Thoracic aorta endothelial cell (primary cell): ENCODE measurements around the gene LPCAT3. TPM values are rescaled to one million over a fixed set of nuclear protein-coding genes. Genes with fewer than 3 reads are reported as not detected.

Experiments used
- small RNA-seq: library from RNA; depleted of rRNA; stranded (forward); fragments of <200 nt; gene quantifications from one replicate; pipeline ENCODE3, GENCODE V24; 2012
- total RNA-seq: library from RNA; depleted of rRNA; stranded (reverse); fragments of >200 nt; gene quantifications from 2 replicates; pipeline ENCODE4 v1.2.3, GENCODE V29; 2012

The LPCAT3 gene, protein sequence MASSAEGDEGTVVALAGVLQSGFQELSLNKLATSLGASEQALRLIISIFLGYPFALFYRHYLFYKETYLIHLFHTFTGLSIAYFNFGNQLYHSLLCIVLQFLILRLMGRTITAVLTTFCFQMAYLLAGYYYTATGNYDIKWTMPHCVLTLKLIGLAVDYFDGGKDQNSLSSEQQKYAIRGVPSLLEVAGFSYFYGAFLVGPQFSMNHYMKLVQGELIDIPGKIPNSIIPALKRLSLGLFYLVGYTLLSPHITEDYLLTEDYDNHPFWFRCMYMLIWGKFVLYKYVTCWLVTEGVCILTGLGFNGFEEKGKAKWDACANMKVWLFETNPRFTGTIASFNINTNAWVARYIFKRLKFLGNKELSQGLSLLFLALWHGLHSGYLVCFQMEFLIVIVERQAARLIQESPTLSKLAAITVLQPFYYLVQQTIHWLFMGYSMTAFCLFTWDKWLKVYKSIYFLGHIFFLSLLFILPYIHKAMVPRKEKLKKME
- 9.4 and 14.7 TPM in 2 replicates for total RNA-seq

GRCh38 chr12:7018350-7019042 is at the start of gene LPCAT3:
TSS of gene LPCAT3 (minus strand) at chr12:7018476. CDS start at chr12:7018424, 52 bp downstream.

DNA sequence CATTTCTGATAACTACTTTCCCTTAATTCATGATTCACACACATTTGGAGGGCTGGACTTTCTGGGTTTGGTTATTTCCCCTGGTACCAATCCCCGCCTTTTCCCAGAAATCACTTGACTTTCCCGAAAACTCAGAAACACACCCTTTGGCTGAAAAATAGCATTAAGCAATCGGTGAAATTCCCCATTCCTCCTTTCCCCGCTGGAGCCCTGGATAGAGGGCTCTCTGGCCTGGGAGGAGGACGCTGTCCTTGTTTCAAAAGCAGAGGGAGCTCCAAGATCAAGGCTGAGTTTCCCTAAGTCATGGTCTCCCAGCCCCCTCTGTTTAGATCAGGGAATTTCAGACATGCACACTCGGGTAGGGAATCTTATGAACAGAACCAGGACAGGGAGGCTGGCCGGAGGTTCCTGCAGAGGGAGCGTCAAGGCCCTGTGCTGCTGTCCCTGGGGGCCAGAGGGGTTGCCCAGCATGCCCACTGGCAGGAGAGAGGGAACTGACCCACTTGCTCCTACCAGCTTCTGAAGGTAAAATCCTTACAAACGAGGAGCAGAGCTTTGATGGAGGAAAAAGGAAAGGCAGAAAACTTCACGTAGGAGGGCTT is 42.2 kb upstream of the LPCAT3 start, which contains the start of gene C1S:
Gene C1S, plus strand, starts transcription at position 366 of the 602 bp plus-strand sequence. CDS start 1,195 bp downstream, outside the sequence.

DNA sequence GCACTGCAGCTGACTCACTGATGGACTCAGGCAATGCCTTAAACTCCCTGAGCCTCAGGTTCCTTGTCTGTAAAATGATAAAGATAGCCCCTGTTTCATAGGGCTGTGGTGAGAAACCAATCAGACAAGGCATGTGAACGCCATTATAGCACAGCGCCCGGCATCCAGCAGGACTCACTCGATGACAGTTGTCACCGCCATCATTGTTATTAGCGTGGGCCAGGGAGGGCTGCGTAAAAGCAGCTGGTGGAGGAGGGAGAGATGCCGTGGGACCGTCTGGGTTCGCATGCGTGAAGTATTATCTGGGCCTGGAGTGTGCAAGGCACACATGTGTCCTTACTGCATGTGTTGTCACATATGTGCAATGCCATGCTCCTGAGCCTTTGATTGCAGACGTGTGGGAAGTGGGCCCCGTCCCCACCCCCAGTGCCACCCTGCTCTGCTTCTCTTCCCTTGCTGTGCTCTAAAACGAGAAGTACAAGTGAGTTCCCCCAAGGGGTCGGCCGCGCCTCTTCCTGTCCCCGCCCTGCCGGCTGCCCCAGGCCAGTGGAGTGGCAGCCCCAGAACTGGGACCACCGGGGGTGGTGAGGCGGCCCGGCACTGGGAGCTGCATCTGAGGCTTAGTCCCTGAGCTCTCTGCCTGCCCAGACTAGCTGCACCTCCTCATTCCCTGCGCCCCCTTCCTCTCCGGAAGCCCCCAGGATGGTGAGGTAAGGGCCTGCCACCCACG is 67.3 kb downstream of the LPCAT3 start, which contains the start of gene PTPN6:
Gene PTPN6, plus strand, starts transcription at position 546 of the 730 bp plus-strand sequence. Its CDS starts 157 bp downstream, at position 703.

DNA sequence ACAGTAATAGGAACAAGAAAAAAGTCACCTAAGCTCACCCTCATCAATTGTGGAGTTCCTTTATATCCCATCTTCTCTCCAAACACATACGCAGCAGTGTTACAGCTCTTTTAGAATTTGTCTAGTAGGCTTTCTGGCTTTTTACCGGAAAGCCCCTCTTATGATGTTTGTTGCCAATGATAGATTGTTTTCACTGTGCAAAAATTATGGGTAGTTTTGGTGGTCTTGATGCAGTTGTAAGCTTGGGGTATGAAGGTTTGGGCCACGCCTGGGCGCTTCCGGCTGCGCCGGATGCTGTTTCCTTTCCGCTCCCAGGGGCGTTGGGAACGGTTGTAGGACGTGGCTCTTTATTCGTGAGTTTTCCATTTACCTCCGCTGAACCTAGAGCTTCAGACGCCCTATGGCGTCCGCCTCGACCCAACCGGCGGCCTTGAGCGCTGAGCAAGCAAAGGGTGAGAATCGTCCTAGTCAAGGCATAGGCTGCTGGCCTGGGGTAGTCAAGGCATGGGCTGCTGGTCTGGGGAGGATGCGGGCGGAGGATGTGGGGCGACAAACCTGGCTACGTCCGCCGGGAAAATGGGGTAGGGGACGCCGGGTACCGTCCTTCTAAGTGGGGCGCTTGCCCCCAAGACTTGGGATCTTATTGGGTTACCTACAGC is 74.4 kb downstream of the LPCAT3 start, which contains the start of the genes C12orf57 and RNU7-1:
Gene C12orf57, plus strand, starts transcription at position 301 of the 659 bp plus-strand sequence. Its CDS starts 100 bp downstream, at position 401.
Gene RNU7-1, plus strand, starts transcription at position 95 of the 659 bp plus-strand sequence.

GRCh38 chr12:6927379-6928021 is 90.8 kb downstream of the LPCAT3 start, which contains the start of gene ATN1:
TSS of gene ATN1 (plus strand) at chr12:6927959. CDS start at chr12:6934002, 6,043 bp downstream.

Small RNAs within 50 kb of the gene (small RNA-seq; reads per million reads assigned to genes)
- gene AC006512.1 (not detected), gene MIR141 (3.5 reads per million, percentile 70 among the genes with 10 or more reads in this experiment), gene MIR200C (5.1 reads per million, percentile 81 among the genes with 10 or more reads in this experiment), gene RNU7-1 (not detected), gene SCARNA12 (9.9 reads per million, percentile 92 among the genes with 10 or more reads in this experiment)

Other genes with a start within 250 kb of the LPCAT3 start
- 0.13 and 0.14 TPM in 2 replicates for gene LAG3, start 246.0 kb downstream of the LPCAT3 start, total RNA-seq
- gene CD4, start 228.9 kb downstream of the LPCAT3 start, total RNA-seq = not detected in 2 replicates
- gene GPR162, start 196.7 kb downstream of the LPCAT3 start, total RNA-seq = 5.7 and 9.4 TPM in 2 replicates
- gene P3H3, start 190.1 kb downstream of the LPCAT3 start, total RNA-seq = 56.1 and 68.3 TPM in 2 replicates
- gene GNB3, start 177.6 kb downstream of the LPCAT3 start, total RNA-seq = 3.1 and 3.8 TPM in 2 replicates
- gene CDCA3, start 167.2 kb downstream of the LPCAT3 start, total RNA-seq = 25.7 and 39.8 TPM in 2 replicates
- gene USP5, start 166.3 kb downstream of the LPCAT3 start, total RNA-seq = 83.1 and 87.7 TPM in 2 replicates
- gene TPI1, start 150.9 kb downstream of the LPCAT3 start, total RNA-seq = 806 and 826 TPM in 2 replicates
- gene SPSB2, start 145.2 kb downstream of the LPCAT3 start, total RNA-seq = 1.2 and 3.3 TPM in 2 replicates
- 2.1 and 5.3 TPM in 2 replicates for gene LRRC23, start 113.7 kb downstream of the LPCAT3 start, total RNA-seq
- 12.2 TPM in 2 replicates for gene ENO2, start 103.9 kb downstream of the LPCAT3 start, total RNA-seq
- gene ATN1, start 90.5 kb downstream of the LPCAT3 start, total RNA-seq = 17.6 and 23.0 TPM in 2 replicates
- not detected in 2 replicates for gene RNU7-1, start 74.7 kb downstream of the LPCAT3 start, total RNA-seq
- gene C12orf57, start 74.5 kb downstream of the LPCAT3 start, total RNA-seq = 64.9 and 76.2 TPM in 2 replicates
- 0.36 TPM in 1 of 2 replicates, not detected in the other for gene PTPN6, start 67.1 kb downstream of the LPCAT3 start, total RNA-seq
- gene PHB2, start 47.8 kb downstream of the LPCAT3 start, total RNA-seq = 193 and 222 TPM in 2 replicates
- 48.4 and 49.6 TPM in 2 replicates for gene EMG1, start 47.6 kb downstream of the LPCAT3 start, total RNA-seq
- gene C1S, start 42.2 kb upstream of the LPCAT3 start, total RNA-seq = 0.57 and 1.2 TPM in 2 replicates
- 1.7 and 3.2 TPM in 2 replicates for gene C1R, start 74.0 kb upstream of the LPCAT3 start, total RNA-seq
- gene C1RL, start 90.7 kb upstream of the LPCAT3 start, total RNA-seq = 15.3 and 27.1 TPM in 2 replicates
- gene RBP5, start 110.4 kb upstream of the LPCAT3 start, total RNA-seq = 0.50 TPM in 1 of 2 replicates, not detected in the other
- 19.8 and 31.1 TPM in 2 replicates for gene CLSTN3, start 111.9 kb upstream of the LPCAT3 start, total RNA-seq
- gene PEX5, start 171.2 kb upstream of the LPCAT3 start, total RNA-seq = 23.5 and 26.6 TPM in 2 replicates